Suprapubic skin (tissue), 4 donors: Measurements from ENCODE around the gene MARCHF5.

Experiments used
- CTCF ChIP-seq, 2 donors: fragments of 200-600 bp in 1 of 2; fragments of 450-650 bp in 1 of 2; sonication (generic) in 1 of 2; IDR thresholded peaks; one replicate each; pipeline ENCODE4 v1.5.1; 2016 to 2019; ENCODE audit warnings: antibody characterized with exemption in 2 of 2, mild to moderate bottlenecking in 1 of 2, moderate library complexity in 1 of 2
- EP300 ChIP-seq: sonication (generic); formaldehyde crosslinking; IDR thresholded peaks from one replicate; pipeline ENCODE4 v1.6.1; 2017; ENCODE audit warnings: antibody characterized with exemption
- POLR2A ChIP-seq, 2 donors: fragments of 450-650 bp; IDR thresholded peaks; one replicate each; pipeline ENCODE4 v1.6.1; 2017; ENCODE audit warnings: antibody characterized with exemption in 2 of 2, mild to moderate bottlenecking in 2 of 2, moderate library complexity in 2 of 2
- POLR2AphosphoS5 ChIP-seq, 3 donors: sonication (generic); formaldehyde crosslinking; IDR thresholded peaks; one replicate each; pipeline ENCODE4 v1.6.1; 2017; ENCODE audit warnings: antibody characterized with exemption in 3 of 3

- TF ChIP-seq CTCF (IDR thresholded peaks at IDR 0.05) (no peak), POLR2AphosphoS5 (IDR thresholded peaks at IDR 0.05) (no peak), EP300 (no peak), POLR2A (IDR thresholded peaks at IDR 0.05) (no peak)
These were observed 6.8 kb upstream of the MARCHF5 start for GRCh38 chr10:92284112-92284704.
